Kidney (tissue), 22 donors: ENCODE measurements around the gene TPP1. TPM values are rescaled to one million over a fixed set of nuclear protein-coding genes. Genes with fewer than 3 reads are reported as not detected.

Experiments used
- DNase-seq, 5 donors: peaks; one replicate each; pipeline ENCODE4 v3.0.0-alpha.2; 2013 to 2020
- FAIRE-seq: peaks from 2 replicates; lab custom pipeline; 2012; peaks lifted over from hg19 to GRCh38; lab: Jason Lieb, UNC
- H3K27ac ChIP-seq, 2 donors: one replicate each; pipeline ENCODE4 v1.7.0; 2013; ENCODE audit warnings: low read depth in 2 of 2, low read length in 2 of 2, inconsistent platforms in 1 of 2
- H3K27me3 ChIP-seq: one replicate; pipeline ENCODE4 v1.7.1; 2013; ENCODE audit warnings: low read length, inconsistent platforms; ENCODE audit not compliant: control insufficient read depth, insufficient read depth
- H3K36me3 ChIP-seq, 3 donors: one replicate each; pipeline versions ENCODE4 v1.7.0 to v1.7.1; 2013; ENCODE audit warnings: low read length in 3 of 3, control low read depth in 1 of 3, inconsistent platforms in 1 of 3; ENCODE audit not compliant: insufficient read depth in 3 of 3, control insufficient read depth in 2 of 3
- H3K4me1 ChIP-seq, 3 donors: one replicate each; pipeline versions ENCODE4 v1.7.0 to v1.7.1; 2013; ENCODE audit warnings: low read length in 3 of 3, inconsistent platforms in 1 of 3, low read depth in 1 of 3; ENCODE audit not compliant: control insufficient read depth in 2 of 3, insufficient read depth in 2 of 3
- H3K4me3 ChIP-seq, 3 donors: one replicate each; pipeline versions ENCODE4 v1.7.0 to v1.8.1; 2013; ENCODE audit warnings: low read length in 3 of 3, control low read depth in 1 of 3, inconsistent platforms in 1 of 3
- H3K9ac ChIP-seq, 3 donors: one replicate each; pipeline versions ENCODE4 v1.7.0 to v1.7.1; 2013; ENCODE audit warnings: low read length in 3 of 3, control low read depth in 1 of 3, inconsistent platforms in 1 of 3
- H3K9me3 ChIP-seq, 3 donors: one replicate each; pipeline versions ENCODE4 v1.7.0 to v1.7.1; 2013; ENCODE audit warnings: low read length in 3 of 3, control low read depth in 1 of 3, inconsistent platforms in 1 of 3; ENCODE audit not compliant: control insufficient read depth in 2 of 3, insufficient read depth in 1 of 3
- intact Hi-C: fragments of 100-400 bp; cut with DNase I; formaldehyde crosslinking; loops from one replicate; pipeline ENCODE4 v1.11.1; 2022
- long read RNA-seq, 10 donors: library from polyadenylated mRNA in 1 of 10; unstranded in 1 of 10; transcript quantifications; one replicate each; pipeline ENCODE4 v2.0.0 and lab custom pipeline, GENCODE V29; 2021 to 2026
- polyA plus RNA-seq: library from polyadenylated mRNA; stranded (reverse); fragments of 350-450 nt; fragmentation: Illumina TruSeq; extraction: RNeasy Lipid Tissue Mini Kit (QIAGEN cat#74804); gene quantifications from one replicate; pipeline ENCODE4 v1.2.3, GENCODE V29; 2014; ENCODE audit warnings: low read depth, low replicate concordance; ENCODE audit not compliant: insufficient read depth
- total RNA-seq: library from RNA; stranded (reverse); fragmentation: NEBNext Ultra II Directional; extraction: Animal tissue kit (Norgen Biotek cat#: 25700); gene quantifications from one replicate; pipeline ENCODE4 v1.2.1, GENCODE V29; 2021
- TF ChIP-seq, protein P1 (sequence below): IDR thresholded peaks from 3 replicates; pipeline ENCODE4 v1.5.1; 2012; ENCODE audit warnings: mild to moderate bottlenecking, moderate library complexity, borderline replicate concordance; ENCODE audit not compliant: insufficient read depth; ENCODE audit errors: extremely low read depth
- donor health status: control.
- donor health status: control.
- donor health status: control.
- donor health status: control.
- donor health status: control.
- donor health status: DM: yes; HTN: yes; CAD: no.
- donor health status: Normal renal cell carcinoma (clear cell type).

TPP1 gene
- total RNA-seq (84.2 TPM), polyA plus RNA-seq (115 TPM)
- long read RNA-seq, donor 1, transcript TPP1-201 (13 exons, 3,560 nt): major isoform, 7 of 28 reads
- long read RNA-seq, donor 1, partial matches to known transcripts: 16 of 28 reads
- long read RNA-seq, donor 1, other reads (novel, unspliced or antisense): 0 of 28 reads
- long read RNA-seq, donor 2, transcript TPP1-201 (13 exons, 3,560 nt): major isoform, 15 of 21 reads
- long read RNA-seq, donor 2, partial matches to known transcripts: 0 of 21 reads
- long read RNA-seq, donor 2, other reads (novel, unspliced or antisense): 0 of 21 reads
- long read RNA-seq, donor 3, transcript TPP1-214 (12 exons, 3,578 nt): minor isoform, 5 of 40 reads
- long read RNA-seq, donor 3, transcript TPP1-201 (13 exons, 3,560 nt): major isoform, 11 of 40 reads
- long read RNA-seq, donor 3, partial matches to known transcripts: 18 of 40 reads
- long read RNA-seq, donor 3, other reads (novel, unspliced or antisense): 0 of 40 reads
- long read RNA-seq, donor 4, transcript TPP1-201 (13 exons, 3,560 nt): major isoform, 14 of 17 reads
- long read RNA-seq, donor 4, partial matches to known transcripts: 0 of 17 reads
- long read RNA-seq, donor 4, other reads (novel, unspliced or antisense): 0 of 17 reads
- long read RNA-seq, donor 5, partial matches to known transcripts: 0 of 2 reads
- long read RNA-seq, donor 5, other reads (novel, unspliced or antisense): 0 of 2 reads
- long read RNA-seq, donor 6, partial matches to known transcripts: 0 of 1 reads
- long read RNA-seq, donor 6, other reads (novel, unspliced or antisense): 0 of 1 reads
- long read RNA-seq, donor 7, transcript TPP1-201 (13 exons, 3,560 nt): major isoform, 14 of 27 reads
- long read RNA-seq, donor 7, partial matches to known transcripts: 6 of 27 reads
- long read RNA-seq, donor 7, other reads (novel, unspliced or antisense): 6 of 27 reads
- long read RNA-seq, donor 8, transcript TPP1-201 (13 exons, 3,560 nt): major isoform, 12 of 15 reads
- long read RNA-seq, donor 8, partial matches to known transcripts: 0 of 15 reads
- long read RNA-seq, donor 8, other reads (novel, unspliced or antisense): 0 of 15 reads
- long read RNA-seq, donor 9, transcript TPP1-201 (13 exons, 3,560 nt): major isoform, 7 of 10 reads
- long read RNA-seq, donor 9, partial matches to known transcripts: 0 of 10 reads
- long read RNA-seq, donor 9, other reads (novel, unspliced or antisense): 0 of 10 reads
- long read RNA-seq, donor 10, transcript TPP1-201 (13 exons, 3,560 nt): major isoform, 11 of 14 reads
- long read RNA-seq, donor 10, partial matches to known transcripts: 0 of 14 reads
- long read RNA-seq, donor 10, other reads (novel, unspliced or antisense): 0 of 14 reads

DNA sequence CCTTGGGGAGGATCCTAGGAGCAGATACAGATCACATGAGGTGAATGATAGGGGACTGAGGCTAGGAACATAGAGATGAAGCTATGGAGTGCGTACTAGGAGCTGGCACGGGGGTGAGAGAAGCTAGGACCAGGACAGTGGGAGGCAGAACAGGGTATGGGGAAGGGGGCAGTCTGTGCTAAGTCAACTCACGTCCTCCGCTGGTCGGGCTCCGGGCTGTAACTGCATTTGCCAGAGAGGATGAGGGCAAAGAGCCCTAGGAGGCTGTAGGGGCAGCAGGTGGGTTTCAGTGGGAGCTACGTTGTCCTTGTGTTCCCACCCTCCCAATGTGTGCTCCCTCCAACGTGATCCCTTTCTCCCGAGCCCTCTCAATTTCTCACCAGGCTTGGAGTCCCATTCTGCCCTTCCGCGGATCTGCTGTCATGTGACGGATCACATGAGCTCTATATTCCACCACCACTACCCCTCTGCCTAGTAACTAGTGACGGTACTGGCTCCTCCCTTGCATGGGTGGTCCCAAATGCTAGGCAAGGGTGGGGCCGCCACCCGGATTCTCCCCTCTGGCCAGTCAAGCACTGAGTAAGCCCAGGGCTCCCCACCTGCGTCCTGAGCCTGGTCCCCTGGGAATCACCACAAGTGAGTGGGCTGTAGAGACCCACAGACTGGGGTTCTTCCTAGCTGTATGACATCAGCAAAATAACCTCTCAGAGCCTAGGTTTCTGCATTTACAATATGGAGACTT, at the start of gene TPP1:
Gene TPP1 (minus strand): TSS at position 419 of the 742 bp plus-strand sequence. CDS start 22 bp downstream, at position 397.
- Histone ChIP-seq H3K27ac (peak within 1 kb of the TSS; percentile 81 to 89), H3K4me3 (peak within 1 kb of the TSS; percentile 70 to 92 (median 78)), H3K9me3 (no peaks in the 10 kb centered on the region), H3K36me3 (peaks cover 4 to 15% (median 7%) of the 10 kb centered on the region in 3 donors), H3K4me1 (peaks cover 0 to 8% (median 3%) of the 10 kb centered on the region in 3 donors), H3K27me3 (no peaks in the 10 kb centered on the region), H3K9ac (peak within 1 kb of the TSS; percentile 54 to 92 (median 90))
- FAIRE-seq (peak; percentile 92), DNase-seq (peak; percentile 94 to 98 (median 95))
- TF ChIP-seq, protein P1, sequence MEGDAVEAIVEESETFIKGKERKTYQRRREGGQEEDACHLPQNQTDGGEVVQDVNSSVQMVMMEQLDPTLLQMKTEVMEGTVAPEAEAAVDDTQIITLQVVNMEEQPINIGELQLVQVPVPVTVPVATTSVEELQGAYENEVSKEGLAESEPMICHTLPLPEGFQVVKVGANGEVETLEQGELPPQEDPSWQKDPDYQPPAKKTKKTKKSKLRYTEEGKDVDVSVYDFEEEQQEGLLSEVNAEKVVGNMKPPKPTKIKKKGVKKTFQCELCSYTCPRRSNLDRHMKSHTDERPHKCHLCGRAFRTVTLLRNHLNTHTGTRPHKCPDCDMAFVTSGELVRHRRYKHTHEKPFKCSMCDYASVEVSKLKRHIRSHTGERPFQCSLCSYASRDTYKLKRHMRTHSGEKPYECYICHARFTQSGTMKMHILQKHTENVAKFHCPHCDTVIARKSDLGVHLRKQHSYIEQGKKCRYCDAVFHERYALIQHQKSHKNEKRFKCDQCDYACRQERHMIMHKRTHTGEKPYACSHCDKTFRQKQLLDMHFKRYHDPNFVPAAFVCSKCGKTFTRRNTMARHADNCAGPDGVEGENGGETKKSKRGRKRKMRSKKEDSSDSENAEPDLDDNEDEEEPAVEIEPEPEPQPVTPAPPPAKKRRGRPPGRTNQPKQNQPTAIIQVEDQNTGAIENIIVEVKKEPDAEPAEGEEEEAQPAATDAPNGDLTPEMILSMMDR: no peak
- intact Hi-C loops: no loop called here

- TF ChIP-seq, protein P1: peak; percentile 18
- Histone ChIP-seq H3K9ac (no peak overlapping the region), H3K36me3 (no peaks in the 10 kb centered on the region), H3K9me3 (no peaks in the 10 kb centered on the region), H3K4me1 (peaks cover 0 to 3% (median 0%) of the 10 kb centered on the region in 3 donors), H3K4me3 (no peak overlapping the region), H3K27me3 (no peaks in the 10 kb centered on the region), H3K27ac (no peak overlapping the region)
- DNase-seq (peak in 1 of 5 donors; percentile 30), FAIRE-seq (no peak)
- intact Hi-C loops: no loop called here
Measured at GRCh38 chr11:6667733-6668374, 48.6 kb upstream of the TPP1 start.
